Measurements from ENCODE around the gene AKT3.

The AKT3 gene

DNA sequence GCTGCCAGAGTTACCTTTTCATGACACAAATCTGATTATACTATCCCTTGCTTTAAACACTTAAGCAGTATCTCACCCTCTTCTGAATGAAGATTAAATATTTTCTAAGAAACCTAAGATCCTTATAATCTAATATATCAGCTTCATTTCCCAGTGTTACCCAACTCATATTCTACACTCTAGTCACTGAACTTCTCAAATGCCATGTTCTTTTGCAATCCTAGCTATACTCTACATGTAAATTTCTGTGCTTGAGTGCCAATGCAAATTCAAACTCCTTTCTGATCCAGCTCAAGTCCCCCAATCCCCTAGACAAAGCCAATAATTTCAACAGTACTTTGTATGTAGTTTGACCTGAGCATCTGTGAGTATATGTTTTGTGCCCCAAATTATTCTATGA is 300.3 kb downstream of the AKT3 start:
- peaks cover under 1 to 6% (median 3%) of the 10 kb centered on the region in 5 donors for H3K36me3 ChIP-seq (ENCODE audit: control insufficient read depth in 5 of 5, insufficient read depth in 5 of 5, low read length in 5 of 5)
- no peak overlapping the region for H3K9ac ChIP-seq (ENCODE audit: low read length in 5 of 5)
- no peaks in the 10 kb centered on the region for H3K9me3 ChIP-seq (ENCODE audit: control insufficient read depth in 5 of 5, low read length in 5 of 5)
- no peak overlapping the region for H3K27ac ChIP-seq (ENCODE audit: low read depth, low read length)
- no peaks in the 10 kb centered on the region for H3K4me1 ChIP-seq (ENCODE audit: control insufficient read depth in 5 of 5, insufficient read depth in 5 of 5, low read length in 5 of 5)
- no peaks in the 10 kb centered on the region for H3K27me3 ChIP-seq (ENCODE audit: control insufficient read depth in 5 of 5, insufficient read depth in 4 of 5, low read length in 5 of 5)
- no peak overlapping the region for H3K4me3 ChIP-seq (ENCODE audit: low read depth in 1 of 5, low read length in 5 of 5)

GRCh38 chr1:243549108-243549507 is 300.9 kb downstream of the AKT3 start:
- H3K4me3 ChIP-seq (ENCODE audit: low read depth in 1 of 5, low read length in 5 of 5): no peak overlapping the region
- no peaks in the 10 kb centered on the region for H3K9me3 ChIP-seq (ENCODE audit: control insufficient read depth in 5 of 5, low read length in 5 of 5)
- H3K36me3 ChIP-seq (ENCODE audit: control insufficient read depth in 5 of 5, insufficient read depth in 5 of 5, low read length in 5 of 5): peaks cover 4 to 8% (median 6%) of the 10 kb centered on the region in 5 donors
- no peaks in the 10 kb centered on the region for H3K27me3 ChIP-seq (ENCODE audit: control insufficient read depth in 5 of 5, insufficient read depth in 4 of 5, low read length in 5 of 5)
- H3K27ac ChIP-seq (ENCODE audit: low read depth, low read length): no peak overlapping the region
- no peak overlapping the region for H3K9ac ChIP-seq (ENCODE audit: low read length in 5 of 5)
- H3K4me1 ChIP-seq (ENCODE audit: control insufficient read depth in 5 of 5, insufficient read depth in 5 of 5, low read length in 5 of 5): no peaks in the 10 kb centered on the region

GRCh38 chr1:243548516-243548915 is 301.5 kb downstream of the AKT3 start:
- Histone ChIP-seq H3K9me3 (ENCODE audit: control insufficient read depth in 5 of 5, low read length in 5 of 5) (no peaks in the 10 kb centered on the region), H3K4me1 (ENCODE audit: control insufficient read depth in 5 of 5, insufficient read depth in 5 of 5, low read length in 5 of 5) (no peaks in the 10 kb centered on the region), H3K36me3 (ENCODE audit: control insufficient read depth in 5 of 5, insufficient read depth in 5 of 5, low read length in 5 of 5) (peaks cover 4 to 10% (median 8%) of the 10 kb centered on the region in 5 donors), H3K9ac (ENCODE audit: low read length in 5 of 5) (no peak overlapping the region), H3K27me3 (ENCODE audit: control insufficient read depth in 5 of 5, insufficient read depth in 4 of 5, low read length in 5 of 5) (no peaks in the 10 kb centered on the region), H3K27ac (ENCODE audit: low read depth, low read length) (no peak overlapping the region), H3K4me3 (ENCODE audit: low read depth in 1 of 5, low read length in 5 of 5) (no peak overlapping the region)

GRCh38 chr1:243547891-243548290 is 302.2 kb downstream of the AKT3 start:
- Histone ChIP-seq H3K9me3 (ENCODE audit: control insufficient read depth in 5 of 5, low read length in 5 of 5) (no peaks in the 10 kb centered on the region), H3K9ac (ENCODE audit: low read length in 5 of 5) (no peak overlapping the region), H3K36me3 (ENCODE audit: control insufficient read depth in 5 of 5, insufficient read depth in 5 of 5, low read length in 5 of 5) (peaks cover 4 to 12% (median 11%) of the 10 kb centered on the region in 5 donors), H3K27me3 (ENCODE audit: control insufficient read depth in 5 of 5, insufficient read depth in 4 of 5, low read length in 5 of 5) (no peaks in the 10 kb centered on the region), H3K27ac (ENCODE audit: low read depth, low read length) (no peak overlapping the region), H3K4me3 (ENCODE audit: low read depth in 1 of 5, low read length in 5 of 5) (no peak overlapping the region), H3K4me1 (ENCODE audit: control insufficient read depth in 5 of 5, insufficient read depth in 5 of 5, low read length in 5 of 5) (no peaks in the 10 kb centered on the region)

DNA sequence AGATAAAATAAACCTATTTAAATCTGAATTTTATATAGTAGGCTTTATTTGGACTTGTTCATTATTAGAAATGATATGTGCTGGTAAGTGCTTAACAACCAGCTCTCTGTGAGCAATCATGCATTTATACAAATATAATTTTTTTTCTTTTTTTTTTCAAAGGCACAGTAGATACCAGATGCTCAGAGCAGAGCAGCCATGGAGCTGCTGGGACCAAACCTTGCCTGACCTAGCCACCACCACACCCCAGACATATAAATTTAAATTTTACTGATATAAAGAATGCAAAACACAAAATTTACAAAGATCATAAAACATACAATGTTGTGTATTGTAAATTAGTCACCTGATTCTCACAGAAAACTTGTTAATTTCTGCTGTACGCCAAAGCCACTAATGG is 303.6 kb downstream of the AKT3 start:
- no peaks in the 10 kb centered on the region for H3K9me3 ChIP-seq (ENCODE audit: control insufficient read depth in 5 of 5, low read length in 5 of 5)
- no peak overlapping the region for H3K9ac ChIP-seq (ENCODE audit: low read length in 5 of 5)
- H3K27me3 ChIP-seq (ENCODE audit: control insufficient read depth in 5 of 5, insufficient read depth in 4 of 5, low read length in 5 of 5): no peaks in the 10 kb centered on the region
- no peak overlapping the region for H3K27ac ChIP-seq (ENCODE audit: low read depth, low read length)
- H3K4me3 ChIP-seq (ENCODE audit: low read depth in 1 of 5, low read length in 5 of 5): no peak overlapping the region
- H3K36me3 ChIP-seq (ENCODE audit: control insufficient read depth in 5 of 5, insufficient read depth in 5 of 5, low read length in 5 of 5): peaks cover 4 to 12% (median 11%) of the 10 kb centered on the region in 5 donors
- no peaks in the 10 kb centered on the region for H3K4me1 ChIP-seq (ENCODE audit: control insufficient read depth in 5 of 5, insufficient read depth in 5 of 5, low read length in 5 of 5)

GRCh38 chr1:243543501-243543900 is 306.5 kb downstream of the AKT3 start:
- Histone ChIP-seq H3K27me3 (ENCODE audit: control insufficient read depth in 5 of 5, insufficient read depth in 4 of 5, low read length in 5 of 5) (no peaks in the 10 kb centered on the region), H3K36me3 (ENCODE audit: control insufficient read depth in 5 of 5, insufficient read depth in 5 of 5, low read length in 5 of 5) (peaks cover 4 to 11% (median 9%) of the 10 kb centered on the region in 5 donors), H3K4me1 (ENCODE audit: control insufficient read depth in 5 of 5, insufficient read depth in 5 of 5, low read length in 5 of 5) (no peaks in the 10 kb centered on the region), H3K4me3 (ENCODE audit: low read depth in 1 of 5, low read length in 5 of 5) (no peak overlapping the region), H3K27ac (ENCODE audit: low read depth, low read length) (no peak overlapping the region), H3K9ac (ENCODE audit: low read length in 5 of 5) (no peak overlapping the region), H3K9me3 (ENCODE audit: control insufficient read depth in 5 of 5, low read length in 5 of 5) (no peaks in the 10 kb centered on the region)

DNA sequence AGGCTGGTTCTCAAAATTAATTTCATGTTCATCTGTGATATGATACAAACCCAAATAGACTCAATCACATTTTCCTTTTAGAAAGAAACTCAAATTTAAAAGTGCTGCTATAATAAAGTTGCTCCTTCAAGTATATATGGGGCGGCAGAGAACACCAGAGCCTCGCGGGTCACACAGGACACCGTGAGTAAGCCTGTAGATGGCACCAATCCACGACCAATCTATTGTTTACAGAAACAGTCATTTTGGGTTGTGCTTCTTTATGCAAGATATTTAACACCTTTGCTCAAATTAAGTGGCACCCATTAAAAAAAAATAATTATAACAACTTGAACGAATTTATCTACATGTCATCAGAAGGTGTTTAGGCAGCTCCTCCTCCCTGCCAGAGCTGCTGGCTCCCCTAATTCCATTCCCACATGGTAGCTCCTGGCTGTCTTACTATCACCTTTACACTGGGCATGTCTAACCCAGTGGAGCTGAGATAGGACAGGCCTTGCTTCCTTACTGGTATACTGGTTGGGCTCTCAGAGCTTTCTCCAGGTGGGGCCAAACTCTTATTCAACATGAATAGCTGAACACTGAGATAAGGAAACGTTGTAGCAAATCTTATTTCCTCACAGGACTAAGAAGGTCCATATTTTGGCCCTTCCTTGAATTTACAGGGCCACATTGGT is 307.2 kb downstream of the AKT3 start:
- Histone ChIP-seq H3K4me1 (ENCODE audit: control insufficient read depth in 5 of 5, insufficient read depth in 5 of 5, low read length in 5 of 5) (no peaks in the 10 kb centered on the region), H3K36me3 (ENCODE audit: control insufficient read depth in 5 of 5, insufficient read depth in 5 of 5, low read length in 5 of 5) (peaks cover 2 to 9% (median 8%) of the 10 kb centered on the region in 5 donors), H3K4me3 (ENCODE audit: low read depth in 1 of 5, low read length in 5 of 5) (no peak overlapping the region), H3K27me3 (ENCODE audit: control insufficient read depth in 5 of 5, insufficient read depth in 4 of 5, low read length in 5 of 5) (no peaks in the 10 kb centered on the region), H3K9ac (ENCODE audit: low read length in 5 of 5) (no peak overlapping the region), H3K27ac (ENCODE audit: low read depth, low read length) (no peak overlapping the region), H3K9me3 (ENCODE audit: control insufficient read depth in 5 of 5, low read length in 5 of 5) (no peaks in the 10 kb centered on the region)

DNA sequence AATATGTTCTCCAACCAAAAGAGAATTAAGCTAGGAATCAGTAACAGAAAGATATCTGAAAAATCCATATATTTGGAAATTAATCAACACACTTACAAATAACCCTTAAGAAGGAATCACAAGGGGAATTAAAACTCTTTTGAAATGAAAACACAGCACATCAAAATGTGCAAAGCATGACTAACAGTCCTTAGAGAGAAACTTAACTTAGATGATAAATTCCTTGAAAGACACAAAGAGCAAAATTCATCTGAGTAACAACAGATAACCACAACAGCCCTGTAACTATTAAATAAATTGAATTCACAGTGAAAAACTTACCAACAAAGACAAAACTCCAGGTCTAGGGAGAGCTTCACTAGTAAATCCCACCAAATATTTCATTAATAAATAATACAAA is 310.4 kb downstream of the AKT3 start:
- no peaks in the 10 kb centered on the region for H3K4me1 ChIP-seq (ENCODE audit: control insufficient read depth in 5 of 5, insufficient read depth in 5 of 5, low read length in 5 of 5)
- H3K27me3 ChIP-seq (ENCODE audit: control insufficient read depth in 5 of 5, insufficient read depth in 4 of 5, low read length in 5 of 5): no peaks in the 10 kb centered on the region
- H3K9ac ChIP-seq (ENCODE audit: low read length in 5 of 5): no peak overlapping the region
- H3K4me3 ChIP-seq (ENCODE audit: low read depth in 1 of 5, low read length in 5 of 5): no peak overlapping the region
- H3K9me3 ChIP-seq (ENCODE audit: control insufficient read depth in 5 of 5, low read length in 5 of 5): no peaks in the 10 kb centered on the region
- H3K36me3 ChIP-seq (ENCODE audit: control insufficient read depth in 5 of 5, insufficient read depth in 5 of 5, low read length in 5 of 5): peaks cover 2 to 10% (median 7%) of the 10 kb centered on the region in 5 donors
- no peak overlapping the region for H3K27ac ChIP-seq (ENCODE audit: low read depth, low read length)

GRCh38 chr1:243535014-243535413 is 315.0 kb downstream of the AKT3 start:
- Histone ChIP-seq H3K9me3 (ENCODE audit: control insufficient read depth in 5 of 5, low read length in 5 of 5) (no peaks in the 10 kb centered on the region), H3K4me1 (ENCODE audit: control insufficient read depth in 5 of 5, insufficient read depth in 5 of 5, low read length in 5 of 5) (no peaks in the 10 kb centered on the region), H3K4me3 (ENCODE audit: low read depth in 1 of 5, low read length in 5 of 5) (no peak overlapping the region), H3K27me3 (ENCODE audit: control insufficient read depth in 5 of 5, insufficient read depth in 4 of 5, low read length in 5 of 5) (no peaks in the 10 kb centered on the region), H3K27ac (ENCODE audit: low read depth, low read length) (no peak overlapping the region), H3K36me3 (ENCODE audit: control insufficient read depth in 5 of 5, insufficient read depth in 5 of 5, low read length in 5 of 5) (peaks cover 0 to 8% (median 0%) of the 10 kb centered on the region in 5 donors), H3K9ac (ENCODE audit: low read length in 5 of 5) (no peak overlapping the region)

DNA sequence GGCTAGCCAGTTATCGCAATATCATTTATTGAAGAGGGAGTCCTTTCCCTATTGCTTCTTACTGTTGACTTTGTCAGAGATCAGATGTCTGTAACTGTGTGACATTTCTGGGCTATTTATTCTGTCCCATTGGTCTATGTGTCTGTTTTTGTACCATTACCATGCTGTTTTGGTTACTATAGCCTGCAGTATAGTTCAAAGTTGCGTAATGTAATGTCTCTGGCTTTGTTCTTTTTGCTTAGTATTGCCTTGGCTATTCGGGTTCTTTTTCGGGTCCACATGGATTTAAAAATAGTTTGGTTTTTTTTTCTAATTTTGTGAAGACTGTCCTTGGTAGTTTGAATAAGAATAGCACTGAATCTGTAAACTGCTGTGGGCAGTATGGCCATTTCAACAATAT is 320.5 kb downstream of the AKT3 start:
- H3K27ac ChIP-seq (ENCODE audit: low read depth, low read length): no peak overlapping the region
- H3K4me3 ChIP-seq (ENCODE audit: low read depth in 1 of 5, low read length in 5 of 5): no peak overlapping the region
- H3K36me3 ChIP-seq (ENCODE audit: control insufficient read depth in 5 of 5, insufficient read depth in 5 of 5, low read length in 5 of 5): peaks cover 0 to 5% (median 0%) of the 10 kb centered on the region in 5 donors

More for the DNA sequence above, 320.5 kb downstream of the AKT3 start:
- Histone ChIP-seq H3K4me1 (ENCODE audit: control insufficient read depth in 5 of 5, insufficient read depth in 5 of 5, low read length in 5 of 5) (no peaks in the 10 kb centered on the region), H3K9ac (ENCODE audit: low read length in 5 of 5) (no peak overlapping the region), H3K27me3 (ENCODE audit: control insufficient read depth in 5 of 5, insufficient read depth in 4 of 5, low read length in 5 of 5) (no peaks in the 10 kb centered on the region), H3K9me3 (ENCODE audit: control insufficient read depth in 5 of 5, low read length in 5 of 5) (peaks cover 0 to 4% (median 0%) of the 10 kb centered on the region in 5 donors)
